HCT116 (cell line): ENCODE measurements around the gene GNG13.
A peak's percentile ranks its signal among the peaks of the same experiment; 100 is the strongest.

Source experiments
- CEBPB ChIP-seq: IDR thresholded peaks from 2 replicates; pipeline ENCODE4 v1.6.1; 2012; ENCODE audit warnings: low read depth
- CTCF ChIP-seq, 3 experiments: fragments of 200-600 bp in 1 of 3; sonication (generic) in 1 of 3; IDR thresholded peaks in 2 of 3; conservative IDR thresholded peaks in 1 of 3; 2 replicates each; pipeline ENCODE4 v1.5.1; 2012 to 2017; ENCODE audit warnings: low read depth in 2 of 3, low read length in 2 of 3, antibody characterized with exemption in 1 of 3, borderline replicate concordance in 1 of 3, control low read depth in 1 of 3, mild to moderate bottlenecking in 1 of 3, mixed read lengths in 1 of 3, mixed run types in 1 of 3, moderate library complexity in 1 of 3; ENCODE audit not compliant: insufficient read depth in 1 of 3
- EZH2 ChIP-seq: fragments of 200-600 bp; sonication (generic); IDR thresholded peaks from 2 replicates; pipeline ENCODE4 v1.6.1; 2017; ENCODE audit warnings: antibody characterized with exemption, mixed run types
- JUND ChIP-seq: IDR thresholded peaks from 2 replicates; pipeline ENCODE4 v1.6.1; 2012
- POLR2A ChIP-seq: IDR thresholded peaks from 2 replicates; pipeline ENCODE4 v1.7.0; 2011; ENCODE audit warnings: borderline replicate concordance; ENCODE audit not compliant: insufficient read depth, insufficient read length; ENCODE audit errors: extremely low read depth
- POLR2AphosphoS5 ChIP-seq: IDR thresholded peaks from 2 replicates; pipeline ENCODE4 v1.6.1; 2011; ENCODE audit warnings: mild to moderate bottlenecking, low read depth, low read length, moderate library complexity
- RAD21 ChIP-seq: IDR thresholded peaks from 2 replicates; pipeline ENCODE4 v1.6.1; 2012; ENCODE audit warnings: low read depth, mild to moderate bottlenecking
- REST ChIP-seq: IDR thresholded peaks from 2 replicates; pipeline ENCODE4 v1.6.1; 2012; ENCODE audit warnings: low read depth
- SP1 ChIP-seq: IDR thresholded peaks from 2 replicates; pipeline ENCODE4 v1.6.1; 2012; ENCODE audit warnings: low read depth
- ZBTB33 ChIP-seq: IDR thresholded peaks from 2 replicates; pipeline ENCODE4 v1.6.1; 2011; ENCODE audit warnings: mild to moderate bottlenecking, low read length, moderate library complexity; ENCODE audit not compliant: insufficient replicate concordance; ENCODE audit errors: extremely low read depth
- ZFX ChIP-seq: fragments of 450-650 bp; IDR thresholded peaks from 2 replicates; pipeline ENCODE4 v1.6.1; 2017
- ZNF274 ChIP-seq: fragments of 200-500 bp; sonication (Bioruptor generic); IDR thresholded peaks from 2 replicates; pipeline ENCODE4 v1.6.1; 2014; ENCODE audit warnings: mild to moderate bottlenecking, low read depth, low read length, inconsistent platforms

- TF ChIP-seq POLR2A, result no peak
- TF ChIP-seq CTCF (IDR thresholded peaks at IDR 0.05 in 2 of 3, conservative IDR thresholded peaks at IDR 0.05 in 1 of 3; ENCODE audit: borderline replicate concordance in 1 of 3, insufficient read depth in 1 of 3, low read depth in 2 of 3, low read length in 2 of 3), result no peak
- no peak for TF ChIP-seq EZH2
- no peak for TF ChIP-seq CEBPB
- no peak for TF ChIP-seq SP1
- TF ChIP-seq REST, result no peak
- no peak for TF ChIP-seq JUND
- no peak for TF ChIP-seq ZNF274
- TF ChIP-seq POLR2AphosphoS5, result 0 out of 2 replicates have a peak, but pooled peaks have one; percentile 21
- no peak for TF ChIP-seq ZFX
- TF ChIP-seq RAD21, result no peak
- TF ChIP-seq ZBTB33, result no peak
These were observed 1.9 kb upstream of the GNG13 start for GRCh38 chr16:802461-802860.
